ENCODE data around the gene ALG1L2.
"Not testable (repeated sequence)": the region's sequence is repeated elsewhere in the genome, so short reads cannot be mapped to it uniquely, and the experiment has no call there.

The ALG1L2 gene

GRCh38 chr3:130136337-130136736 is 54.7 kb downstream of the ALG1L2 start:
- DNase-seq: not testable (repeated sequence)

- DNase-seq: not testable (repeated sequence)
Observed at GRCh38 chr3:130137685-130138084, 56.1 kb downstream of the ALG1L2 start.

DNA sequence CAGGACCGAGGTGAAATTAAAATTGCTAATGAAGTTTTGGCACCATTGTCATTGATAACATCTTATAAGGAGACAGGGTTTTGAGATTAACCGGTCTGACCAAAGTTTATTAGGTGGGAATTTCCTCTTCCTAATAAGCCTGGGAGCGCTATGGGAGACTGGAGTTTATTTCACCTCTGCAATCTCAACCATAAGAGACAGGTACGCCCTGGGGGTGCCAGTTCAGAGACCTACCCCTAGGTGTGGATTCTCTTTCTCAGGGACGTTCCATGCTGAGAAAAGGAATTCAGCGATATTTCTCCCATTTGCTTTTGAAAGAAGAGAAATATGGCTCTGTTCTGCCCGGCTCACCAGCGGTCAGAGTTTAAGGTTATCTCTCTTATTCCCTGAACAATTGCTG is 57.4 kb downstream of the ALG1L2 start:
- not testable (repeated sequence) for DNase-seq

DNA sequence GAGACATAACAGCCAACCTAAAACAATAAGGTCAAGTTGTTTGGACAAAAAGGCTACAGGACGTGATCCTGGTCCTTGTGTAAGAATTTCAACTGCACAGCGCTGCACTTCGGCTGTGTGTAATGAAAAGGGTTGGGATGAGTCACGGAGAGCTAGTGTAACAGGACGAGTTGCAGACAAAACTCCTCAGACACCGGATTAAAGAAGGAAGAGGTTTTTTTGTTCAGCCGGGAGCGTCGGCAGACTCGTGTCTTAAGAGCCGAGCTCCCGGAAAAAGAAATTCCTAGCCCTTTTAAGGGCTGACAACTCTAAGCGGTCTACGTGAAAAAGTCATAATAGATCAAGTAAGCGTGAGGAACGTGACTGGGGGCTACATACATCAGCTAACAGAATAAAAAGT is 59.1 kb downstream of the ALG1L2 start:
- not testable (repeated sequence) for DNase-seq

- not testable (repeated sequence) for DNase-seq
Observed at GRCh38 chr3:130143648-130144327, 62.2 kb downstream of the ALG1L2 start.

GRCh38 chr3:130144328-130144650 is 62.7 kb downstream of the ALG1L2 start:
- not testable (repeated sequence) for DNase-seq

DNA sequence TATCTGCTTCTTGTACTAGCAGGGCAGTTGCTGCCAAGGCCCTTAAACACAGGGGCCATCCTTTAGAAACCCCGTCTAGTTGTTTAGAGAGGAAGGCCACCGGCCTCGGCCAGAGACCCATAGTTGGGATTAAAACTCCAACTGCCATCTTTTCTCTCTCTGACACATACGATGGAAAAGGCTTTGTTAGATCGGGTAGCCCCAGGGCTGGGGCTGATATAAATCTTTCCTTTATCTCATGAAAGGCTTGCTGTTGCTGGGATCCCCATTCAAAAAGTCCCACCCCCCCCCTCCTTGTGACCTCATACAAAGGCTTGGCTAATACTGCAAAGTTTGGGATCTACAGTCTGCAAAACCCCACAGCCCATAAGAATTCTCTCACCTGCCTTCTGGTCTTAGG is 63.8 kb downstream of the ALG1L2 start:
- not testable (repeated sequence) for DNase-seq

DNA sequence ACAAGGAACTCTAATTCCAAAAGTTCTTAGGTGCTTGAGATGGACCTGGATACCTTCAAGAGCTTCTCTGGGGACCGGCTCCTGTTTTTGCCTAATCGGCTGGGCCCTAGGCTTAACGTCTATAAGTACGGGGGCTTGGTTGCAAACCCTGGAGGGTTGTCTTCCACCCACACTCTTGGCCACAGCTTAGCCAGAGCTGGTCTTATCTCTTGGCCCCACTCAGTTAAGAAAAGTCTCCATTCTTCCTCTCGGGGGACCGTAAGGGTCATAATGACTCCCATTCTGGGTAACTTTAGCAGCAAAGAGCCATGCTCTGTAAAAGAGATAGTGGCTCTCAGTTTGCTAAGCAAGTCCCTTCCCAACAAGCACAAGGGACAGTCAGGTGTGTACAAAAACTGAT is 64.8 kb downstream of the ALG1L2 start:
- not testable (repeated sequence) for DNase-seq

Measured in CD4-positive, alpha-beta T cell treated with Interleukin-12 subunit alpha and Interleukin-12 subunit beta, for 1 hour (primary cell).